ENCODE data around the gene ANKS1B.

The ANKS1B gene

GRCh38 chr12:99859126-99859525 lies 125.6 kb downstream of the ANKS1B start:
- TF ChIP-seq GATA2 (IDR thresholded peaks at IDR 0.05; ENCODE audit: low read depth, low read length) (no peak), GATA3 (IDR thresholded peaks at IDR 0.05; ENCODE audit: low read depth, low read length) (no peak)

- TF ChIP-seq GATA3 (IDR thresholded peaks at IDR 0.05; ENCODE audit: low read depth, low read length) (no peak), GATA2 (IDR thresholded peaks at IDR 0.05; ENCODE audit: low read depth, low read length) (no peak)
Observed at GRCh38 chr12:99852666-99853065, 132.1 kb downstream of the ANKS1B start.

GRCh38 chr12:99847936-99848335 lies 136.8 kb downstream of the ANKS1B start:
- TF ChIP-seq GATA3 (IDR thresholded peaks at IDR 0.05; ENCODE audit: low read depth, low read length): no peak
- peak; percentile 45; the same call in 1 of the 2 replicates for TF ChIP-seq GATA2 (IDR thresholded peaks at IDR 0.05; ENCODE audit: low read depth, low read length)

- TF ChIP-seq GATA2 (IDR thresholded peaks at IDR 0.05; ENCODE audit: low read depth, low read length) (no peak), GATA3 (IDR thresholded peaks at IDR 0.05; ENCODE audit: low read depth, low read length) (no peak)
Observed at GRCh38 chr12:99834710-99835109, 150.0 kb downstream of the ANKS1B start.

- TF ChIP-seq GATA2 (IDR thresholded peaks at IDR 0.05; ENCODE audit: low read depth, low read length) (no peak), GATA3 (IDR thresholded peaks at IDR 0.05; ENCODE audit: low read depth, low read length) (no peak)
Observed at GRCh38 chr12:99833397-99833796, 151.3 kb downstream of the ANKS1B start.

GRCh38 chr12:99824900-99825542 lies 159.7 kb downstream of the ANKS1B start:
- TF ChIP-seq GATA2 (IDR thresholded peaks at IDR 0.05; ENCODE audit: low read depth, low read length) (no peak), GATA3 (IDR thresholded peaks at IDR 0.05; ENCODE audit: low read depth, low read length) (no peak)

- no peak for TF ChIP-seq GATA3 (IDR thresholded peaks at IDR 0.05; ENCODE audit: low read depth, low read length)
- no peak for TF ChIP-seq GATA2 (IDR thresholded peaks at IDR 0.05; ENCODE audit: low read depth, low read length)
Observed at GRCh38 chr12:99822273-99822672, 162.5 kb downstream of the ANKS1B start.

GRCh38 chr12:99810718-99811593 lies 173.8 kb downstream of the ANKS1B start:
- TF ChIP-seq GATA2 (IDR thresholded peaks at IDR 0.05; ENCODE audit: low read depth, low read length) (no peak), GATA3 (IDR thresholded peaks at IDR 0.05; ENCODE audit: low read depth, low read length) (no peak)

- TF ChIP-seq GATA3 (IDR thresholded peaks at IDR 0.05; ENCODE audit: low read depth, low read length) (no peak), GATA2 (IDR thresholded peaks at IDR 0.05; ENCODE audit: low read depth, low read length) (no peak)
Observed at GRCh38 chr12:99809909-99810308, 174.8 kb downstream of the ANKS1B start.

GRCh38 chr12:99806304-99806703 lies 178.4 kb downstream of the ANKS1B start:
- no peak for TF ChIP-seq GATA3 (IDR thresholded peaks at IDR 0.05; ENCODE audit: low read depth, low read length)
- no peak for TF ChIP-seq GATA2 (IDR thresholded peaks at IDR 0.05; ENCODE audit: low read depth, low read length)

GRCh38 chr12:99804715-99805114 lies 180.0 kb downstream of the ANKS1B start:
- TF ChIP-seq GATA3 (IDR thresholded peaks at IDR 0.05; ENCODE audit: low read depth, low read length) (no peak), GATA2 (IDR thresholded peaks at IDR 0.05; ENCODE audit: low read depth, low read length) (no peak)

- TF ChIP-seq GATA3 (IDR thresholded peaks at IDR 0.05; ENCODE audit: low read depth, low read length): no peak
- TF ChIP-seq GATA2 (IDR thresholded peaks at IDR 0.05; ENCODE audit: low read depth, low read length): no peak
Observed at GRCh38 chr12:99800605-99801004, 184.1 kb downstream of the ANKS1B start.

GRCh38 chr12:99783421-99783820 lies 201.3 kb downstream of the ANKS1B start:
- TF ChIP-seq GATA2 (IDR thresholded peaks at IDR 0.05; ENCODE audit: low read depth, low read length): no peak
- TF ChIP-seq GATA3 (IDR thresholded peaks at IDR 0.05; ENCODE audit: low read depth, low read length): no peak

GRCh38 chr12:99772274-99772673 lies 212.5 kb downstream of the ANKS1B start:
- TF ChIP-seq GATA2 (IDR thresholded peaks at IDR 0.05; ENCODE audit: low read depth, low read length): no peak
- no peak for TF ChIP-seq GATA3 (IDR thresholded peaks at IDR 0.05; ENCODE audit: low read depth, low read length)

GRCh38 chr12:99771659-99772058 lies 213.1 kb downstream of the ANKS1B start:
- TF ChIP-seq GATA3 (IDR thresholded peaks at IDR 0.05; ENCODE audit: low read depth, low read length) (no peak), GATA2 (IDR thresholded peaks at IDR 0.05; ENCODE audit: low read depth, low read length) (no peak)

Measured in SH-SY5Y (cell line).